ENCODE data around the gene SNAP47.

The SNAP47 gene

GRCh38 chr1:227731696-227732585, 3.3 kb upstream of the SNAP47 start:
- no peak for DNase-seq (ENCODE audit: low read depth in 2 of 2)

GRCh38 chr1:227732586-227733308, 2.5 kb upstream of the SNAP47 start:
- DNase-seq (ENCODE audit: low read depth in 2 of 2), result no peak

GRCh38 chr1:227733309-227733705, 1.9 kb upstream of the SNAP47 start:
- DNase-seq (ENCODE audit: low read depth in 2 of 2), result no peak

- no peak for DNase-seq (ENCODE audit: low read depth in 2 of 2)
Observed at GRCh38 chr1:227733751-227734545, 1.3 kb upstream of the SNAP47 start.

GRCh38 chr1:227734546-227734855, 734 bp upstream of the SNAP47 start:
- no peak for DNase-seq (ENCODE audit: low read depth in 2 of 2)

GRCh38 chr1:227735539-227736285, 477 bp downstream of the SNAP47 start:
- no peak for DNase-seq (ENCODE audit: low read depth in 2 of 2)

- no peak for DNase-seq (ENCODE audit: low read depth in 2 of 2)
Observed at GRCh38 chr1:227736814-227737432, 1.7 kb downstream of the SNAP47 start.

- no peak for DNase-seq (ENCODE audit: low read depth in 2 of 2)
Observed at GRCh38 chr1:227738820-227739219, 3.6 kb downstream of the SNAP47 start.

GRCh38 chr1:227739636-227740035, 4.4 kb downstream of the SNAP47 start:
- no peak for DNase-seq (ENCODE audit: low read depth in 2 of 2)

- no peak for DNase-seq (ENCODE audit: low read depth in 2 of 2)
Observed at GRCh38 chr1:227740401-227740960, 5.2 kb downstream of the SNAP47 start.

- DNase-seq (ENCODE audit: low read depth in 2 of 2), result no peak
Observed at GRCh38 chr1:227741166-227741870, 6.1 kb downstream of the SNAP47 start.

- DNase-seq (ENCODE audit: low read depth in 2 of 2), result no peak
Observed at GRCh38 chr1:227742738-227743715, 7.8 kb downstream of the SNAP47 start.

GRCh38 chr1:227744668-227745067, 9.4 kb downstream of the SNAP47 start:
- DNase-seq (ENCODE audit: low read depth in 2 of 2), result no peak

- no peak for DNase-seq (ENCODE audit: low read depth in 2 of 2)
Observed at GRCh38 chr1:227745568-227746265, 10.5 kb downstream of the SNAP47 start.

GRCh38 chr1:227746676-227747075, 11.4 kb downstream of the SNAP47 start:
- no peak for DNase-seq (ENCODE audit: low read depth in 2 of 2)

- DNase-seq (ENCODE audit: low read depth in 2 of 2), result no peak
Observed at GRCh38 chr1:227747382-227747781, 12.1 kb downstream of the SNAP47 start.

GRCh38 chr1:227747948-227748495, 12.8 kb downstream of the SNAP47 start:
- no peak for DNase-seq (ENCODE audit: low read depth in 2 of 2)
